Measurements from ENCODE around the gene ORMDL3.

- TF ChIP-seq, protein P1, sequence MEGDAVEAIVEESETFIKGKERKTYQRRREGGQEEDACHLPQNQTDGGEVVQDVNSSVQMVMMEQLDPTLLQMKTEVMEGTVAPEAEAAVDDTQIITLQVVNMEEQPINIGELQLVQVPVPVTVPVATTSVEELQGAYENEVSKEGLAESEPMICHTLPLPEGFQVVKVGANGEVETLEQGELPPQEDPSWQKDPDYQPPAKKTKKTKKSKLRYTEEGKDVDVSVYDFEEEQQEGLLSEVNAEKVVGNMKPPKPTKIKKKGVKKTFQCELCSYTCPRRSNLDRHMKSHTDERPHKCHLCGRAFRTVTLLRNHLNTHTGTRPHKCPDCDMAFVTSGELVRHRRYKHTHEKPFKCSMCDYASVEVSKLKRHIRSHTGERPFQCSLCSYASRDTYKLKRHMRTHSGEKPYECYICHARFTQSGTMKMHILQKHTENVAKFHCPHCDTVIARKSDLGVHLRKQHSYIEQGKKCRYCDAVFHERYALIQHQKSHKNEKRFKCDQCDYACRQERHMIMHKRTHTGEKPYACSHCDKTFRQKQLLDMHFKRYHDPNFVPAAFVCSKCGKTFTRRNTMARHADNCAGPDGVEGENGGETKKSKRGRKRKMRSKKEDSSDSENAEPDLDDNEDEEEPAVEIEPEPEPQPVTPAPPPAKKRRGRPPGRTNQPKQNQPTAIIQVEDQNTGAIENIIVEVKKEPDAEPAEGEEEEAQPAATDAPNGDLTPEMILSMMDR (IDR thresholded peaks at IDR 0.05): no peak
- TF ChIP-seq POLR2A (IDR thresholded peaks at IDR 0.05): no peak
These were observed 13.4 kb downstream of the ORMDL3 start for GRCh38 chr17:39913989-39914388.

Data from lower leg skin (tissue), 3 donors.